ENCODE results near the gene TAF15. TPM values are rescaled to one million over a fixed set of nuclear protein-coding genes. Genes with fewer than 3 reads are reported as not detected.

Gene TAF15
- total and polyA plus RNA-seq, 2 donors (not counting 1 experiment from before 2014, with no cell fraction given): 22.9 to 84.1 TPM

DNA sequence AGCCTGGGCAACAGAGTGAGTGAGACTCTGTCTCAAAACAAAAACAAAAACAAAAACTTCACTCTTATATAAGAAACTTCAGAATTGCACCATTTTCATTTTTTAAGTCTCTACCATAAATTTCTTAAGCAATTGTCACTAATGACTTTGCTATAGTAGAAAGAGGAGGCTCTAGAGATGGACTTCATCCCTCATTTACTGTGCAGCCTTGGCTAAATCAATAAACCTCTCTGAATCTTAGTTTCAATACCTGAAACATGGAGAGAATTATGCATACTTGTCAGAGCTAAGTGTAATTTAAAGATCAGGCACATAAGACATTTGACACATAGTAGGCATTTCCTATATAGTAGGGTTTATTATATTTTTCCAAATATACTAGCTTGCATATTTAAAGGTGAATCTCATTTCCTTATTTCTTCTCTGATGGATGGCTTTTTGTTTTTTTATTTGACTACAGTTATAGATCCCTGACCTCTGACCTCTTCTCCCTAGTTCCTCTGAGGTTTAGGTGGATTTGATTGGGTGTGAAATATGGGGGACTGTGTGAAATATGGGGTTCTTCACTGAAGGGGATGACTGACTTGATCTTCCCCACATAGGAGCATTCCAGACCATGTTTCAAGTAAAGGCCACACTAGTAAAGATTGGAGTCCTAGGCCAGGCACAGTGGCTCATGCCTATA is 68.2 kb downstream of the TAF15 start:
- no peak for DNase-seq (ENCODE audit: low read depth in 2 of 2)
- no peak overlapping the region for H3K4me3 ChIP-seq (replicated peaks in 1 of 4; ENCODE audit: control extremely low read depth in 1 of 4, insufficient read depth in 1 of 4, low read depth in 3 of 4, low read length in 4 of 4)
- TF ChIP-seq, protein P1, sequence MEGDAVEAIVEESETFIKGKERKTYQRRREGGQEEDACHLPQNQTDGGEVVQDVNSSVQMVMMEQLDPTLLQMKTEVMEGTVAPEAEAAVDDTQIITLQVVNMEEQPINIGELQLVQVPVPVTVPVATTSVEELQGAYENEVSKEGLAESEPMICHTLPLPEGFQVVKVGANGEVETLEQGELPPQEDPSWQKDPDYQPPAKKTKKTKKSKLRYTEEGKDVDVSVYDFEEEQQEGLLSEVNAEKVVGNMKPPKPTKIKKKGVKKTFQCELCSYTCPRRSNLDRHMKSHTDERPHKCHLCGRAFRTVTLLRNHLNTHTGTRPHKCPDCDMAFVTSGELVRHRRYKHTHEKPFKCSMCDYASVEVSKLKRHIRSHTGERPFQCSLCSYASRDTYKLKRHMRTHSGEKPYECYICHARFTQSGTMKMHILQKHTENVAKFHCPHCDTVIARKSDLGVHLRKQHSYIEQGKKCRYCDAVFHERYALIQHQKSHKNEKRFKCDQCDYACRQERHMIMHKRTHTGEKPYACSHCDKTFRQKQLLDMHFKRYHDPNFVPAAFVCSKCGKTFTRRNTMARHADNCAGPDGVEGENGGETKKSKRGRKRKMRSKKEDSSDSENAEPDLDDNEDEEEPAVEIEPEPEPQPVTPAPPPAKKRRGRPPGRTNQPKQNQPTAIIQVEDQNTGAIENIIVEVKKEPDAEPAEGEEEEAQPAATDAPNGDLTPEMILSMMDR (conservative IDR thresholded peaks at IDR 0.05 in 1 of 2, IDR thresholded peaks at IDR 0.05 in 1 of 2; ENCODE audit: low read depth in 1 of 2, low read length in 2 of 2): no peak
- no peak for TF ChIP-seq EZH2 (IDR thresholded peaks at IDR 0.05; ENCODE audit: low read length, missing control alignments)
- no peak overlapping the region for H2AFZ ChIP-seq (ENCODE audit: low read length)
- no peak overlapping the region for H3K9ac ChIP-seq (ENCODE audit: insufficient read depth, low read length)
- no peak overlapping the region for H3K27ac ChIP-seq (ENCODE audit: insufficient read depth, low read length)
- H3K4me1 ChIP-seq (ENCODE audit: control insufficient read depth, extremely low read depth, insufficient read depth, low read length): no peaks in the 10 kb centered on the region
- H3K27me3 ChIP-seq (ENCODE audit: control insufficient read depth, insufficient read depth, low read length): no peaks in the 10 kb centered on the region
- no peaks in the 10 kb centered on the region for H3K9me3 ChIP-seq (ENCODE audit: control insufficient read depth, insufficient read depth, low read depth, low read length)
- no peaks in the 10 kb centered on the region for H3K79me2 ChIP-seq (ENCODE audit: control insufficient read depth, insufficient read depth, low read length)
- H3K4me2 ChIP-seq (ENCODE audit: extremely low read depth, insufficient read depth, low read length): no peak overlapping the region
- H4K20me1 ChIP-seq (ENCODE audit: control insufficient read depth, extremely low read depth, insufficient read depth, low read length): no peaks in the 10 kb centered on the region
- no peaks in the 10 kb centered on the region for H3K36me3 ChIP-seq (ENCODE audit: control insufficient read depth, insufficient read depth, low read length)

DNA sequence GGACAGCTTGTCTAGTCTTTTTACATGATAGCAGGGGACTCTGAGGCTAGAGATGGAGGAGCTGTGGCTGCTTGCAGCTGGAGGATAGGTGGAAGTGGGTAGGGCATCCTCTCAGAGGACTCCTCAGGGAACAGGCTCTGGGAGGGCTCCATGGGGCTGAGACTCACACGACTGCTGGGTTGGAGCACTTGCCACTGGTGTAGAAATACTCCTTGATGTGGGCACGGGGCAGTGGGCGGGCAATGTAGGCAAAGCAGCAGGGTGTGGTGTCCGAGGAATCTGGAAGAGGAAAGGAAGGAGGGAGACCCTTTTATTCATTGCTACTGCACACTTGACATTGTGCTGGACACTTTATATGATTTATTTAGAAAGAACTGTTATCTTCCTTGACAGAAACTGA is 69.1 kb downstream of the TAF15 start:
- H3K9me3 ChIP-seq (ENCODE audit: control insufficient read depth, insufficient read depth, low read depth, low read length): no peaks in the 10 kb centered on the region
- TF ChIP-seq EZH2 (IDR thresholded peaks at IDR 0.05; ENCODE audit: low read length, missing control alignments): no peak
- TF ChIP-seq, protein P1 (conservative IDR thresholded peaks at IDR 0.05 in 1 of 2, IDR thresholded peaks at IDR 0.05 in 1 of 2; ENCODE audit: low read depth in 1 of 2, low read length in 2 of 2): no peak
- H3K79me2 ChIP-seq (ENCODE audit: control insufficient read depth, insufficient read depth, low read length): no peaks in the 10 kb centered on the region
- H3K36me3 ChIP-seq (ENCODE audit: control insufficient read depth, insufficient read depth, low read length): no peaks in the 10 kb centered on the region
- H3K27ac ChIP-seq (ENCODE audit: insufficient read depth, low read length): no peak overlapping the region
- no peak overlapping the region for H2AFZ ChIP-seq (ENCODE audit: low read length)
- no peaks in the 10 kb centered on the region for H3K27me3 ChIP-seq (ENCODE audit: control insufficient read depth, insufficient read depth, low read length)
- H3K9ac ChIP-seq (ENCODE audit: insufficient read depth, low read length): no peak overlapping the region
- H4K20me1 ChIP-seq (ENCODE audit: control insufficient read depth, extremely low read depth, insufficient read depth, low read length): no peaks in the 10 kb centered on the region
- no peaks in the 10 kb centered on the region for H3K4me1 ChIP-seq (ENCODE audit: control insufficient read depth, extremely low read depth, insufficient read depth, low read length)
- DNase-seq (ENCODE audit: low read depth in 2 of 2): no peak
- H3K4me2 ChIP-seq (ENCODE audit: extremely low read depth, insufficient read depth, low read length): no peak overlapping the region
- no peak overlapping the region for H3K4me3 ChIP-seq (replicated peaks in 1 of 4; ENCODE audit: control extremely low read depth in 1 of 4, insufficient read depth in 1 of 4, low read depth in 3 of 4, low read length in 4 of 4)

DNA sequence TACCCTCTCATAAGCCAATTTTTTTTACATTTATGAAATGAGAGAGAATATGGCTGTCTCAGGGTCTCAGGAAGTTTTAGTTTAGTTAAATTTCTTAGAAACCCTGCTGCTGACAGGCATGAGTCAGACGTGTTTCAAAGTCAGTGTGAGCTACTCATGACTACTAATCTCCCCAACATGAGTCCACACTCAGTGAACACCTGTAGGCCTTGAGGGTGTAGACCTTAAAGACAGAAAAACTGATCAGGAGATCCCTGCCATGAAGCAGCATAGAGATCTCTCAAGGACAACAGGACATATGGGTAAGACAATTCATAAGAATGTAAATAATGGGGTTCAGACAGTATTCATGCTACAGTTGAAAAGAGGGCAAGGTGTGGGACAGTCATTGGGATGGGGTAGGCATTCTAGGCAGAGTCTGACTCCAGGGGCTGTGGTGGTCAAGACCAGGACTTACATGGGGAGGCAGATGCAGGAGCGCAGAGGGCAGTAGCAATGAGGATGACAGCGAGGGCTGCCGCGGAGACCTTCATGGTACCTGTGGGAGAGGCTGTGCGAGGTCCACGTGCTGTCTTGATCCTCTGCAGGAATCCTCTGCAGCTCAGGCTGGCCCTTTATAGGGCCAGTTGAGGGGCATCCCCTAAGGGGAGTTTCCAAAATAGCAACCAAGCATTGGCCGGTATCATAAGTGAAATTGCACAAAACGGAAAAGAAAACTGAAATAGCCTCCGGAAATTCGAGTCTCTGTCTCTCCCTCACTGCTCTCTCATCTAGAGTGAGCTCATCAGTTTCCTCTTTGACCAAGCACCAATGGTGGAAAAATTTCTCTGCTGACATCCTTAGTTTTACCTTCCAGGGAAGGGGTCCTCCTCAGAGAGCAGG is 70.7 kb downstream of the TAF15 start, which contains the start of gene CCL5:
Gene CCL5 (minus strand): TSS at position 588 of the 882 bp plus-strand sequence.
- H4K20me1 ChIP-seq (ENCODE audit: control insufficient read depth, extremely low read depth, insufficient read depth, low read length): no peaks in the 10 kb centered on the region
- TF ChIP-seq EZH2 (IDR thresholded peaks at IDR 0.05; ENCODE audit: low read length, missing control alignments): no peak
- TF ChIP-seq, protein P1 (conservative IDR thresholded peaks at IDR 0.05 in 1 of 2, IDR thresholded peaks at IDR 0.05 in 1 of 2; ENCODE audit: low read depth in 1 of 2, low read length in 2 of 2): no peak

More for the DNA sequence above, 70.7 kb downstream of the TAF15 start, which contains the start of gene CCL5:
- no peaks in the 10 kb centered on the region for H3K4me1 ChIP-seq (ENCODE audit: control insufficient read depth, extremely low read depth, insufficient read depth, low read length)
- H3K9me3 ChIP-seq (ENCODE audit: control insufficient read depth, insufficient read depth, low read depth, low read length): no peaks in the 10 kb centered on the region
- no peak within 1 kb of the TSS for H3K27ac ChIP-seq (ENCODE audit: insufficient read depth, low read length)
- H3K27me3 ChIP-seq (ENCODE audit: control insufficient read depth, insufficient read depth, low read length): no peaks in the 10 kb centered on the region
- no peak within 1 kb of the TSS for H3K9ac ChIP-seq (ENCODE audit: insufficient read depth, low read length)
- H3K36me3 ChIP-seq (ENCODE audit: control insufficient read depth, insufficient read depth, low read length): no peaks in the 10 kb centered on the region
- H3K79me2 ChIP-seq (ENCODE audit: control insufficient read depth, insufficient read depth, low read length): no peaks in the 10 kb centered on the region
- no peak within 1 kb of the TSS for H3K4me2 ChIP-seq (ENCODE audit: extremely low read depth, insufficient read depth, low read length)
- DNase-seq (ENCODE audit: low read depth in 2 of 2): no peak
- no peak within 1 kb of the TSS for H3K4me3 ChIP-seq (replicated peaks in 1 of 4; ENCODE audit: control extremely low read depth in 1 of 4, insufficient read depth in 1 of 4, low read depth in 3 of 4, low read length in 4 of 4)
- H2AFZ ChIP-seq (ENCODE audit: low read length): no peak within 1 kb of the TSS
